OCI-LY7 (cell line): ENCODE results near the gene ZFAND2A. TPM values are rescaled to one million over a fixed set of nuclear protein-coding genes. Genes with fewer than 3 reads are reported as not detected.

Experiments used
- BruUV-seq: library from RNA; stranded (reverse); fragments of 400-500 nt; replicated peaks from 2 replicates; lab custom pipeline; 2021; lab: Mats Ljungman, UMichigan
- CTCF ChIA-PET: fragments of 300-600 bp; sonication (Branson Sonifier 250); formaldehyde crosslinking; loops from one replicate; lab custom pipeline; 2022; ENCODE audit warnings: antibody characterized with exemption; ENCODE audit not compliant: unreplicated experiment; lab: Charles Lee
- POLR2A ChIA-PET: fragments of 300-600 bp; sonication (Branson Sonifier 250); formaldehyde crosslinking; loops from one replicate; lab custom pipeline; 2022; ENCODE audit warnings: antibody characterized with exemption; lab: Charles Lee
- DNase-seq: peaks from one replicate; pipeline ENCODE4 v3.0.0-alpha.2; 2015; ENCODE audit warnings: low spot score
- H2AFZ ChIP-seq: fragments of 200-600 bp; sonication (generic), shearing (Covaris generic); 2 replicates; pipeline ENCODE4 v1.6.1; 2014; ENCODE audit warnings: mild to moderate bottlenecking, antibody characterized with exemption, low read length, moderate library complexity
- H3K27ac ChIP-seq: fragments of 200-600 bp; sonication (generic); 2 replicates; pipeline ENCODE4 v1.5.1; 2014; ENCODE audit warnings: mixed run types, low read depth, mild to moderate bottlenecking, moderate library complexity, low read length, inconsistent platforms; ENCODE audit not compliant: poor library complexity, severe bottlenecking
- H3K36me3 ChIP-seq: fragments of 200-600 bp; sonication (generic); 2 replicates; pipeline ENCODE4 v1.6.1; 2014; ENCODE audit warnings: mild to moderate bottlenecking, antibody characterized with exemption, low read length, moderate library complexity, mixed read lengths; ENCODE audit not compliant: insufficient read depth
- H3K4me1 ChIP-seq: fragments of 200-600 bp; sonication (generic); 2 replicates; pipeline ENCODE4 v1.5.1; 2014; ENCODE audit warnings: mild to moderate bottlenecking, low read length; ENCODE audit not compliant: insufficient read depth, poor library complexity, severe bottlenecking
- H3K4me2 ChIP-seq: fragments of 200-600 bp; sonication (generic); 2 replicates; pipeline ENCODE4 v1.6.1; 2014; ENCODE audit warnings: mild to moderate bottlenecking, low read length
- H3K4me3 ChIP-seq: fragments of 200-600 bp; sonication (generic); 2 replicates; pipeline ENCODE4 v1.5.1; 2014; ENCODE audit warnings: mild to moderate bottlenecking, low read depth, low read length; ENCODE audit not compliant: poor library complexity, severe bottlenecking
- H3K79me2 ChIP-seq: fragments of 200-600 bp; sonication (generic); 2 replicates; pipeline ENCODE4 v1.6.1; 2016; ENCODE audit warnings: low read depth, mild to moderate bottlenecking, low read length, moderate library complexity, mixed read lengths; ENCODE audit not compliant: insufficient read depth
- H3K9me2 ChIP-seq: fragments of 200-600 bp; sonication (generic); 2 replicates; pipeline ENCODE4 v1.6.1; 2016; ENCODE audit warnings: mild to moderate bottlenecking, low read length, mixed read lengths; ENCODE audit not compliant: insufficient read depth
- H3K9me3 ChIP-seq: fragments of 200-600 bp; sonication (generic); 2 replicates; pipeline ENCODE4 v1.6.1; 2014; ENCODE audit warnings: mild to moderate bottlenecking, mixed run types, low read length, mixed read lengths
- H4K20me1 ChIP-seq: fragments of 200-600 bp; sonication (generic); 2 replicates; pipeline ENCODE4 v1.6.1; 2014; ENCODE audit warnings: mild to moderate bottlenecking, antibody characterized with exemption, low read length, moderate library complexity, mixed read lengths; ENCODE audit not compliant: insufficient read depth
- CTCF ChIP-seq: fragments of 200-600 bp; sonication (generic); conservative IDR thresholded peaks from 2 replicates; pipeline ENCODE4 v1.5.1; 2014; ENCODE audit warnings: mild to moderate bottlenecking, antibody characterized with exemption, low read length, moderate library complexity, mixed read lengths
- EZH2phosphoT487 ChIP-seq: fragments of 200-600 bp; sonication (generic); IDR thresholded peaks from 2 replicates; pipeline ENCODE4 v1.6.1; 2018; ENCODE audit warnings: low read depth, borderline replicate concordance, mild to moderate bottlenecking, mixed run types, antibody characterized with exemption, low read length, moderate library complexity, mixed read lengths
- intact Hi-C: fragments of 100-400 bp; cut with micrococcal nuclease; formaldehyde crosslinking; loops from one replicate; pipeline ENCODE4 v1.10.0; 2022; ENCODE audit not compliant: unreplicated experiment
- total RNA-seq, 2 experiments: library from RNA; depleted of rRNA in 1 of 2; stranded (reverse); fragments of >200 nt in 1 of 2; shearing (Covaris generic) in 1 of 2; gene quantifications; 2 replicates each; pipeline ENCODE4 v1.2.3, GENCODE V29; 2014 to 2022

The ZFAND2A gene
- total RNA-seq, 2 experiments from 2014 or later, result 20.4 to 22.9 TPM

GRCh38 chr7:1125603-1125969 is 34.4 kb downstream of the ZFAND2A start:
- Histone ChIP-seq H4K20me1 (no peaks in the 10 kb centered on the region), H3K4me2 (no peak overlapping the region), H3K79me2 (no peaks in the 10 kb centered on the region), H3K36me3 (peaks cover 20% of the 10 kb centered on the region), H3K9me3 (no peaks in the 10 kb centered on the region), H2AFZ (no peak overlapping the region), H3K4me1 (peaks cover 5% of the 10 kb centered on the region), H3K27ac (no peak overlapping the region), H3K9me2 (no peaks in the 10 kb centered on the region), H3K4me3 (no peak overlapping the region)
- intact Hi-C loops, result no loop called here
- no peak for DNase-seq
- ChIA-PET POLR2A (interaction anchor here (1.0 kb wide), 1 partner anchor 17 kb away, joined by 5 read pairs; no protein-coding TSS in a partner anchor), CTCF (no interaction called here)
- BruUV-seq, result no TSS peak
- TF ChIP-seq CTCF (no peak), EZH2phosphoT487 (no peak)

GRCh38 chr7:1124816-1125602 is 35.0 kb downstream of the ZFAND2A start:
- Histone ChIP-seq H3K4me3 (no peak overlapping the region), H3K4me2 (no peak overlapping the region), H2AFZ (no peak overlapping the region), H3K27ac (no peak overlapping the region), H3K36me3 (peaks cover 19% of the 10 kb centered on the region), H3K79me2 (no peaks in the 10 kb centered on the region), H4K20me1 (no peaks in the 10 kb centered on the region; the same call in 1 of the 2 replicates), H3K9me2 (no peaks in the 10 kb centered on the region), H3K4me1 (peaks cover 5% of the 10 kb centered on the region), H3K9me3 (no peaks in the 10 kb centered on the region)
- intact Hi-C loops, result no loop called here
- DNase-seq, result no peak
- TF ChIP-seq EZH2phosphoT487 (no peak), CTCF (no peak)
- no TSS peak for BruUV-seq
- CTCF ChIA-PET, result no interaction called here
- POLR2A ChIA-PET, result interaction anchor here (1.0 kb wide), 1 partner anchor 18 kb away, joined by 5 read pairs; no protein-coding TSS in a partner anchor

- Histone ChIP-seq H3K9me2 (no peaks in the 10 kb centered on the region), H3K79me2 (no peaks in the 10 kb centered on the region), H3K9me3 (no peaks in the 10 kb centered on the region), H3K4me2 (no peak overlapping the region), H3K27ac (no peak overlapping the region), H2AFZ (no peak overlapping the region), H3K4me1 (peaks cover 9% of the 10 kb centered on the region), H3K4me3 (no peak overlapping the region), H3K36me3 (peaks cover 17% of the 10 kb centered on the region), H4K20me1 (no peaks in the 10 kb centered on the region; the same call in 1 of the 2 replicates)
- no peak for DNase-seq
- CTCF ChIA-PET, result no interaction called here
- BruUV-seq, result no TSS peak
- TF ChIP-seq EZH2phosphoT487 (no peak), CTCF (no peak)
- POLR2A ChIA-PET, result no interaction called here
- intact Hi-C loops, result no loop called here
Observed at GRCh38 chr7:1124164-1124563, 35.8 kb downstream of the ZFAND2A start.
